Measurements from ENCODE around the gene KRT82. TPM values are rescaled to one million over a fixed set of nuclear protein-coding genes. Genes with fewer than 3 reads are reported as not detected.

KRT82 gene
- total and polyA plus RNA-seq, 2 of the 8 experiments (the other 6 are each of a cell fraction or from before 2014, with no cell fraction given) = not detected

- no peak overlapping the region for H3K14ac ChIP-seq (ENCODE audit: insufficient read length)
- no peak overlapping the region for H3K18ac ChIP-seq (ENCODE audit: extremely low read depth, low read length)
- FAIRE-seq (no peak), DNase-seq (ENCODE audit: low read depth in 1 of 2, low spot score in 2 of 2) (no peak)
- no peak overlapping the region for H3K23ac ChIP-seq (ENCODE audit: insufficient read length)
- no peak overlapping the region for H2BK5ac ChIP-seq (ENCODE audit: low read depth, low read length)
- no peaks in the 10 kb centered on the region for H3K9me3 ChIP-seq (ENCODE audit: insufficient read depth in 2 of 2, low read depth in 1 of 2, low read length in 1 of 2)
- no peaks in the 10 kb centered on the region; a peak in 2 of 7 replicates for H3K27me3 ChIP-seq (replicated peaks in 1 of 4; ENCODE audit: control insufficient read depth in 3 of 4, extremely low read depth in 1 of 4, insufficient read depth in 3 of 4, low read length in 3 of 4)
- no peak overlapping the region for H2AK5ac ChIP-seq (ENCODE audit: low read depth, low read length)
- H3K56ac ChIP-seq (replicated peaks; ENCODE audit: insufficient read length, low read depth, low read length) = no peak overlapping the region
- no peaks in the 10 kb centered on the region for H3K79me2 ChIP-seq (ENCODE audit: control insufficient read depth in 1 of 2, insufficient read depth in 2 of 2, low read length in 2 of 2)
- H2BK12ac ChIP-seq (ENCODE audit: low read depth, low read length) = no peak overlapping the region
- H2BK120ac ChIP-seq (replicated peaks; ENCODE audit: low read depth, low read length) = no peak overlapping the region
- H2AFZ ChIP-seq (ENCODE audit: low read length) = no peak overlapping the region
- H4K5ac ChIP-seq (ENCODE audit: insufficient read length, low read depth, low read length) = no peak overlapping the region
- H4K8ac ChIP-seq (ENCODE audit: extremely low read depth, insufficient read depth, low read length) = no peak overlapping the region
- no peak for TF ChIP-seq CREB1 (IDR thresholded peaks at IDR 0.05)
- no peak for TF ChIP-seq RNF2 (IDR thresholded peaks at IDR 0.05; ENCODE audit: borderline replicate concordance, low read depth, low read length, missing control alignments, poor library complexity, severe bottlenecking)
- no peak for TF ChIP-seq BCL11A (IDR thresholded peaks at IDR 0.05; ENCODE audit: low read depth in 2 of 2, low read length in 2 of 2)
- no peak for TF ChIP-seq NANOG (IDR thresholded peaks at IDR 0.05; ENCODE audit: insufficient read depth, low read depth, low read length, poor library complexity, severe bottlenecking)
- TF ChIP-seq SP2 (IDR thresholded peaks at IDR 0.05; ENCODE audit: low read length) = no peak
- TF ChIP-seq USF2 (IDR thresholded peaks at IDR 0.05; ENCODE audit: low read length) = no peak
- TF ChIP-seq ZNF274 (IDR thresholded peaks at IDR 0.05; ENCODE audit: borderline replicate concordance, extremely low read depth, low read length) = no peak
- no peak overlapping the region for H3K4ac ChIP-seq (replicated peaks; ENCODE audit: insufficient read length, low read depth, low read length)
- H3K23me2 ChIP-seq (ENCODE audit: low read depth, low read length) = no peaks in the 10 kb centered on the region
- H3K4me3 ChIP-seq (ENCODE audit: extremely low read depth in 1 of 4, insufficient read depth in 2 of 4, low read depth in 3 of 4, low read length in 4 of 4) = no peak overlapping the region
- H3K79me1 ChIP-seq (ENCODE audit: low read depth, low read length) = no peaks in the 10 kb centered on the region
- no peaks in the 10 kb centered on the region for H3K36me3 ChIP-seq (ENCODE audit: control insufficient read depth in 2 of 4, insufficient read depth in 4 of 4, low read length in 3 of 4)
- H3K27ac ChIP-seq (ENCODE audit: low read depth, low read length) = no peak overlapping the region
- no peak overlapping the region for H2BK20ac ChIP-seq (ENCODE audit: low read length)
- no peak overlapping the region for H2BK15ac ChIP-seq (ENCODE audit: low read length)
- no peak overlapping the region for H3K4me2 ChIP-seq (ENCODE audit: insufficient read depth in 1 of 2, low read depth in 2 of 2, low read length in 2 of 2)
- no peaks in the 10 kb centered on the region for H4K20me1 ChIP-seq (replicated peaks in 1 of 2; ENCODE audit: control insufficient read depth in 1 of 2, insufficient read depth in 2 of 2, low read length in 2 of 2)
- WGBS, 2 experiments (ENCODE audit: extremely low coverage in 1 of 2, insufficient coverage in 1 of 2, insufficient read length in 1 of 2, insufficient replicate concordance in 2 of 2, low coverage in 1 of 2, low lambda C conversion rate in 2 of 2, missing lambda C conversion rate in 1 of 2) = 85% methylated on average over 9 of the region's 9 CpGs; no CpG with 5 or more reads in 1 of the 2 experiments
- ChIA-PET POLR2A (ENCODE audit: partially characterized antibody) (interaction anchor here (0.6 to 1.0 kb wide), 2 partner anchors 20 to 126 kb away, joined by 3 read pairs; no protein-coding TSS in a partner anchor), CTCF (ENCODE audit: partially characterized antibody) (interaction anchor here (5.3 kb wide), 1 partner anchor 40 kb away, joined by 23 read pairs; no protein-coding TSS in a partner anchor)
- H4K91ac ChIP-seq (replicated peaks; ENCODE audit: insufficient read length, low read length) = no peak overlapping the region
- no peak overlapping the region for H3K9ac ChIP-seq (replicated peaks in 1 of 4; ENCODE audit: extremely low read depth in 1 of 4, low read depth in 3 of 4, low read length in 3 of 4)
- 0 out of 7 replicates have a peak, but pooled peaks cover 0 to 3% (median 0%) of the 10 kb centered on the region in 4 experiments for H3K4me1 ChIP-seq (replicated peaks in 1 of 4; ENCODE audit: control insufficient read depth in 3 of 4, insufficient read depth in 4 of 4, low read length in 3 of 4)
Measured at GRCh38 chr12:52436828-52437474, 30.8 kb upstream of the KRT82 start.
